Endodermal cell (in vitro differentiated cells): Measurements from ENCODE around the gene RAB7B. TPM values are rescaled to one million over a fixed set of nuclear protein-coding genes. Genes with fewer than 3 reads are reported as not detected.

Experiments
- DNase-seq: peaks from one replicate; pipeline ENCODE4 v3.0.0-alpha.2; 2017
- H3K27ac ChIP-seq: 2 replicates; pipeline ENCODE4 v1.5.1; 2013; ENCODE audit warnings: mild to moderate bottlenecking, low read depth, low read length, moderate library complexity
- H3K27me3 ChIP-seq: 2 replicates; pipeline ENCODE4 v1.6.1; 2013; ENCODE audit warnings: mild to moderate bottlenecking, low read length, moderate library complexity; ENCODE audit not compliant: insufficient read depth, control insufficient read depth, poor library complexity, severe bottlenecking
- H3K36me3 ChIP-seq: 2 replicates; pipeline ENCODE4 v1.7.0; 2013; ENCODE audit warnings: mild to moderate bottlenecking, low read length, moderate library complexity; ENCODE audit not compliant: control insufficient read depth, insufficient read depth
- H3K4me1 ChIP-seq: one replicate; pipeline ENCODE4 v1.7.0; 2013; ENCODE audit warnings: low read length; ENCODE audit not compliant: control insufficient read depth, insufficient read depth
- H3K4me3 ChIP-seq: 2 replicates; pipeline ENCODE4 v1.5.1; 2013; ENCODE audit warnings: mild to moderate bottlenecking, low read length, moderate library complexity
- H3K9ac ChIP-seq: 2 replicates; pipeline ENCODE4 v1.6.1; 2013; ENCODE audit warnings: mild to moderate bottlenecking, low read length, moderate library complexity; ENCODE audit not compliant: poor library complexity, severe bottlenecking; ENCODE audit errors: extremely low read depth
- H3K9me3 ChIP-seq: 2 replicates; pipeline ENCODE4 v1.6.1; 2013; ENCODE audit warnings: mild to moderate bottlenecking, low read length, moderate library complexity; ENCODE audit not compliant: control insufficient read depth
- H3K27ac Mint-ChIP-seq: 2 replicates; pipeline ENCODE4 v1.8.0; 2020; ENCODE audit warnings: mixed read lengths
- H3K27me3 Mint-ChIP-seq: 2 replicates; pipeline ENCODE4 v1.8.0; 2021; ENCODE audit warnings: mild to moderate bottlenecking, mixed read lengths; ENCODE audit not compliant: insufficient read depth
- H3K36me3 Mint-ChIP-seq: 2 replicates; pipeline ENCODE4 v1.8.0; 2020; ENCODE audit warnings: low read depth, mixed read lengths
- H3K4me1 Mint-ChIP-seq: 2 replicates; pipeline ENCODE4 v1.8.0; 2020; ENCODE audit warnings: mixed read lengths
- H3K4me3 Mint-ChIP-seq: 2 replicates; pipeline ENCODE4 v1.8.0; 2020; ENCODE audit warnings: mild to moderate bottlenecking, moderate library complexity, mixed read lengths
- H3K9me3 Mint-ChIP-seq: 2 replicates; pipeline ENCODE4 v1.8.0; 2020; ENCODE audit warnings: mild to moderate bottlenecking, mixed read lengths
- WGBS, 2 experiments: methylation state at CpG; one replicate each; pipeline versions ENCODE4 v1.1.5 to v1.1.7; 2013; ENCODE audit warnings: missing lambda C conversion rate in 2 of 2, mixed read lengths in 1 of 2; ENCODE audit not compliant: insufficient coverage in 1 of 2, insufficient read length in 1 of 2; 5-methylcytosine and 5-hydroxymethylcytosine counted together
- total RNA-seq, 2 donors: library from RNA; stranded (reverse); fragmentation: NEBNext Ultra II Directional in 1 of 2; extraction: Animal tissue kit (Norgen Biotek cat#: 25700) in 1 of 2; gene quantifications; 2 replicates in 1 of 2; 3 replicates in 1 of 2; pipeline ENCODE4 v1.2.1, GENCODE V29; 2021
- TF ChIP-seq, protein P1 (sequence below): fragments of 200-600 bp; sonication (generic); conservative IDR thresholded peaks from 2 replicates; pipeline ENCODE4 v1.5.0; 2021; ENCODE audit warnings: antibody characterized with exemption, mild to moderate bottlenecking

Gene RAB7B
- total RNA-seq, 2 donors from 2014 or later = not detected

DNA sequence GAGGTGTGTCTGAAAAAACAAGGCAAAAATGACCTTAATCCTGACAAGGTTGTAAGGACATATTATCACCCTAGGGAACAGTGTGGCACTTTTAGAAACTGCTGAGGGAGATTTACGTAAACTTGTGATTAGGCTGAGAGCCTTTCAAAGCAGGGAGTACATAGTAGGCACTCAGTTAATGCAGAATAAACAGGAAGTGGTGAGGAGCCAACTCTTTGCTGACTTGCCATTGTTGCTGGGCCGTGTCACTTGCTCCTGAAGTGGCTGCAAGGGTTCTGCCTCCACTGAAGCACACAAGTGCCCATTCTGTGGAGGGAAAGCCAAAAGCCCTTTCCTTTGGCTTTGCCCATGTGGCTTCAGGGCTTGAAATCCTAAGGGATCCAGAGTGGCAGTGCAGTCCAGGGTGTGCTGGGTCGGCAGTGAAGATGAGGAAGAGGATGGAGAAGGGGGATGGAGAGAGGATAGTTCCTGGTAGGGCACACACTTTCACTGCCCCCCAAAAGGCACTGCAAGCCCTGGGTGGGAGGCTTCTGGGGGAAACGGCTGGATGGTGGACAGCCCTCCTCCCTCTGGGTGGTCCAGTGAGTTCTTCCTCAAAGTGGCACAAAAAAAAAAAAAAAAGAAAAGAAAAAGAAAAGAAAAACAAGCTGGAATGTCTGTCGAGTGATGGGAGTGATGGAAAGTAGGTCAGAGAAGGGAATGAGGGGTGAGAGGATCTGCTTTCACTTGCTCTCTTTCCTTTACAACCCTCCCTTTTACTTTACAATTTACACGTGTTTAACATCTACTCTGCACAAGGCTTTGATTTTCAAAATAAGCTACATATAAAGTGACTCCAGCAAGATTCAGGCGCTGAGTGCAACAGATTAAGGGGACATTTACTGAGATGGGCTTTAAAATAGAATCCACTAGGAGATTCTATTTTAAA lies 36.1 kb upstream of the RAB7B start:
- H3K27me3 Mint-ChIP-seq = peaks cover 10% of the 10 kb centered on the region
- no peak for DNase-seq
- H3K4me1 Mint-ChIP-seq = peaks cover 4% of the 10 kb centered on the region
- TF ChIP-seq, protein P1, sequence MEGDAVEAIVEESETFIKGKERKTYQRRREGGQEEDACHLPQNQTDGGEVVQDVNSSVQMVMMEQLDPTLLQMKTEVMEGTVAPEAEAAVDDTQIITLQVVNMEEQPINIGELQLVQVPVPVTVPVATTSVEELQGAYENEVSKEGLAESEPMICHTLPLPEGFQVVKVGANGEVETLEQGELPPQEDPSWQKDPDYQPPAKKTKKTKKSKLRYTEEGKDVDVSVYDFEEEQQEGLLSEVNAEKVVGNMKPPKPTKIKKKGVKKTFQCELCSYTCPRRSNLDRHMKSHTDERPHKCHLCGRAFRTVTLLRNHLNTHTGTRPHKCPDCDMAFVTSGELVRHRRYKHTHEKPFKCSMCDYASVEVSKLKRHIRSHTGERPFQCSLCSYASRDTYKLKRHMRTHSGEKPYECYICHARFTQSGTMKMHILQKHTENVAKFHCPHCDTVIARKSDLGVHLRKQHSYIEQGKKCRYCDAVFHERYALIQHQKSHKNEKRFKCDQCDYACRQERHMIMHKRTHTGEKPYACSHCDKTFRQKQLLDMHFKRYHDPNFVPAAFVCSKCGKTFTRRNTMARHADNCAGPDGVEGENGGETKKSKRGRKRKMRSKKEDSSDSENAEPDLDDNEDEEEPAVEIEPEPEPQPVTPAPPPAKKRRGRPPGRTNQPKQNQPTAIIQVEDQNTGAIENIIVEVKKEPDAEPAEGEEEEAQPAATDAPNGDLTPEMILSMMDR = no peak
- Histone ChIP-seq H3K4me1 (no peaks in the 10 kb centered on the region), H3K27ac (no peak overlapping the region), H3K36me3 (no peaks in the 10 kb centered on the region), H3K27me3 (peaks cover 9% of the 10 kb centered on the region), H3K9me3 (no peaks in the 10 kb centered on the region), H3K4me3 (no peak overlapping the region), H3K9ac (no peak overlapping the region)
- no peaks in the 10 kb centered on the region for H3K9me3 Mint-ChIP-seq
- no peaks in the 10 kb centered on the region for H3K36me3 Mint-ChIP-seq
- no peak overlapping the region for H3K4me3 Mint-ChIP-seq
- no peak overlapping the region for H3K27ac Mint-ChIP-seq
- WGBS, 2 experiments = 71 to 81% methylated on average over 2 to 6 of the region's 7 CpGs

DNA sequence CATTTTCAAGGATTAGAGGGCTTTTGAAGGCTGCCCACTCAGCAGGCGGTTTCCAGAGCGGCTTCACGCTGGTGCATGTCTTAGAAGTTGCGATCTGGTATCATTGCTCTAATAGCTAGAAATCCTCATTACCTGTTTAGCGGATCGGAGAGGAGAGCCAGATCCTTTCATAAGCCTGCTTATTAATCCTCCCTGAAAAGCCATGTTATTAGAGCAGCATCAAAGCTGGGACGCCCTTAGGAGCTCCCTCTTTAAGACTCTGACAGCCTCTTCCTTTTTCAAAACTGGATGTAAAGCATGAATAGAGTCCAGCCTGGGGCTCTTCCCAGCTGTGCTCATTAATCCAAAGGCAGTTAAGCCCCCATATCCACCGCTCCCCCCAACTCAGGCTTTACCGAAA lies 34.4 kb upstream of the RAB7B start:
- Histone ChIP-seq H3K27me3 (peaks cover 12% of the 10 kb centered on the region), H3K9ac (no peak overlapping the region), H3K4me1 (no peaks in the 10 kb centered on the region), H3K36me3 (no peaks in the 10 kb centered on the region), H3K9me3 (no peaks in the 10 kb centered on the region), H3K4me3 (no peak overlapping the region), H3K27ac (no peak overlapping the region)
- TF ChIP-seq, protein P1 = no peak
- H3K4me1 Mint-ChIP-seq = peaks cover 4% of the 10 kb centered on the region
- H3K27me3 Mint-ChIP-seq = peaks cover 12% of the 10 kb centered on the region
- WGBS, 2 experiments = 88 to 89% methylated on average over 9 of the region's 9 CpGs
- H3K36me3 Mint-ChIP-seq = no peaks in the 10 kb centered on the region
- no peak overlapping the region for H3K27ac Mint-ChIP-seq
- DNase-seq = no peak
- no peak overlapping the region for H3K4me3 Mint-ChIP-seq
- no peaks in the 10 kb centered on the region for H3K9me3 Mint-ChIP-seq

DNA sequence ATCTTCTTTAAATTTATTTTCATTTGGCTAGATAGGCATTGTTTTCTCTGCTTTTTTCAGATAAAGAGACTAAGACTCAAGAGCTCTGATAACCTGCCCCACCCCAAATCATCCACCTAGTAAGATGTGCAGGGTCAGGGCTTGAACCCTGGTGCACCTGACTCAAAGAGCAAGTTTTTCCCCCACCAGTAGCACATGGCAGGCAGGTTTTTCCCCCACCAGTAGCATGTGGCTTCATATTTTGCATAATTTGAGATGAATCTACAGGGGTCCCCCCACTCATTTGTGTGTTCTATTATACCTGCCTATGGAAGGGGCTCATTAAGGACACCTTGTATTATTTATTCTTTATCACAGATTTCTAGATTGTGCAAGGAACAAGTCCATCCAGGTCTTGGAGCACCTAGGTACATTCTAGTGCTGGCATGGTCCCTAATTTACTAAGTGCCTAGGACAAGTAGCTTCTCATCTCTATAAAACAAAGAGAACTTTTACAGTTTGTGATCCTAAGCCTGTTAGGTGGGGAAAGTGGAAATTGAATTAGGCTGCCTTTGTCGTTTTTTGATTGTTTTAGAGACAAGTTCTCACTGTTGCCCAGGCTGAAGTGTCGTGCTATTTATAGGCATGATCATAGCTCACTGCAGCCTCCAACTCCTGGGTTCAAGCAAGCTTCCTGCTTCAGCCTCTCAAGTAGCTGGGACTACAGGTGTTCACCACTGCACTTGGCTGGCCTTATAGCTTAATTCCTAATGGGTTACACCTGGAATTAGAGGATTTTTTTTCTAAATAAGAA lies 33.7 kb upstream of the RAB7B start:
- no peak overlapping the region for H3K27ac ChIP-seq
- H3K27me3 Mint-ChIP-seq = peaks cover 13% of the 10 kb centered on the region
- TF ChIP-seq, protein P1 = no peak
- peaks cover 4% of the 10 kb centered on the region for H3K4me1 Mint-ChIP-seq
- H3K4me1 ChIP-seq = no peaks in the 10 kb centered on the region
- DNase-seq = no peak
- no peaks in the 10 kb centered on the region for H3K36me3 ChIP-seq
- H3K4me3 Mint-ChIP-seq = no peak overlapping the region
- whole genome bisulfite sequencing, 2 experiments = 78 to 87% methylated on average over 2 of the region's 2 CpGs
- H3K9me3 ChIP-seq = no peaks in the 10 kb centered on the region
- H3K36me3 Mint-ChIP-seq = no peaks in the 10 kb centered on the region
- no peak overlapping the region for H3K4me3 ChIP-seq
- no peaks in the 10 kb centered on the region for H3K9me3 Mint-ChIP-seq
- no peak overlapping the region for H3K9ac ChIP-seq
- H3K27me3 ChIP-seq = peaks cover 12% of the 10 kb centered on the region
- H3K27ac Mint-ChIP-seq = no peak overlapping the region
